Fibroblast of skin of left biceps (primary cell): ENCODE results near the gene PTBP3.
"Not testable (repeated sequence)": the region's sequence is repeated elsewhere in the genome, so short reads cannot be mapped to it uniquely, and the experiment has no call there.

ENCODE experiments used
- DNase-seq, 2 experiments: peaks; one replicate each; pipeline ENCODE4 v3.0.0-alpha.2; 2013; ENCODE audit warnings: low read depth in 2 of 2

PTBP3 gene

DNA sequence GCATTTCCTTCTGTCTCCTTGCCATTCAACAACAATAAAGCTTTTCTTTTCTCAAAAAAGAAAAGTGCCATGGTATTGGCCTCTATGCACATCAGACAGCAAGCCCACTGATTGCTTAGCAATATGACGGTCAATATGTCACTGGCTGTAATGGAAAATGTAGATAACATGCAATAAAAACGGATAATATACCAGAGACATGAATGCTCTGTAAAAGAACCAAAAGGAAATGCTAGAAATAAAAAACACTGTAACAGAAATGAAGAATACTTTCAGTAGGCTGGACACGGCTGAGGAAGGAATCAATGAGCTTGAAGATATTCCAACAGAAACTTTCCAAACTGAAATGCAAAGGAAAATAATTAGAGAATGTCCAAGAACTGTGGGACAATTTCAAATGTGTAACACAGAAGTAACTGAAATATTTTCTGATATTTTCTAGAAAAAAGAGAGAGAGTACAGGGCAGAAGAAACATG lies 10.0 kb downstream of the PTBP3 start:
- DNase-seq = no peak

DNA sequence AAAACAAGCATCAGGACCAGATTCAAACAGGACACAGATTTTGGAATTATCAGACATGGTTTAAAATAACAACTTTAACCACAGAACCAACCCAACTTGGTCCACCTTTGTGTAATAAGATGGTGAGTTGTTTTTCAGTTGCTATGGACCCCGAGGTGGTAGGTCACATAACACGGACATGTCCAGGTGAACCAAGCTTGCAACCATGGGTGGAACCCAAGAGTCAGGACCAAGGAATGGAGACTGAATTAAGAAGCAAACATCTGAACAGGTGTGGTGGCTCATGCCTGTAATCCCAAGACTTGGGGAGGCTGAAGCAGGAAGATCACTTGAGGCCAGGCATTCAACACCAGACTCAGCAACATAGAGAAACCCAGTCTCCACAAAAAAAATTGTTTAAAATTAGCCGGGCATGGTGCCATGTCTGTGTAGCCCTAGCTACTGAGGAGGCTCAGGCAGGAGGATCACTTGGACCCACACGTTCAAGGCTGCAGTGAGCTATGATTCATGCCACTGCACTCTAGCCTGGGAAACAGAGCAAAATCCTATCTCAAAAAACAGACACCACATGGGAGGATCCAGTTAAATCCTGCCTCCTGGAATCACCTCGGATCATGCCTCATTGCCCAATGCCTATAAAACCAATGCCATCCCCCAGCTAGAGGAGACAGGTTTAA lies 10.6 kb downstream of the PTBP3 start:
- DNase-seq = no peak

DNA sequence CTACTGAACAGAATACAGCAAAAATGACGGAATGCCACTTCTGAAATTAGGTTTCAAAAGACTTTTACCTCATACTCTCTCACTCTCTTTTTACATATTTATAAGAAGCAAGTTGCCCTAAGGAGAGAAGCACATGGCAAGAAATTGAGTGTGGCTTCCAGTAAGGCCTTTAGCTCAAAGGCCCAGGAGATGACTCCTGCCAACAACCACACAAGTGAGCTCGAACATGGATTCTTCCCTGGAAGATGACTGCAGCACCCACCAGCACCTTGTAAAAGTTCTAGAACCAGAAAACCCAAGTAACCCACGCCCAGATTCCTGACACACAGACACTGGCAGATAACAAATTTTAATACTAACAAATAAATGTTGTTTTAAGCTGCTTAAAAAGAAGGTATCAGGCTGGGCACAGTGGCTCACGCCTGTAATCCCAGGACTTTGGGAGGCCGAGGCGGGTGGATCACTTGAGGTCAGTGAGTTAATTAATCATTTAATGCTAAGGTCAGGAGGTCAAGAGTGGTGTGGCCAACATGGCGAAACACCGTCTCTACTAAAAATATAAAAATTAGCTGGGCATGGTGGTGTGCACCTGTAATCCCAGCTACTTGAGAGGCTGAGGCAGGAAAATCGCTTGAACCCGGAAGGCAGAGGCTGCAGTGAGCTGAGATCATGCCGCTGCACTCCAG lies 17.0 kb downstream of the PTBP3 start:
- DNase-seq = no peak

DNA sequence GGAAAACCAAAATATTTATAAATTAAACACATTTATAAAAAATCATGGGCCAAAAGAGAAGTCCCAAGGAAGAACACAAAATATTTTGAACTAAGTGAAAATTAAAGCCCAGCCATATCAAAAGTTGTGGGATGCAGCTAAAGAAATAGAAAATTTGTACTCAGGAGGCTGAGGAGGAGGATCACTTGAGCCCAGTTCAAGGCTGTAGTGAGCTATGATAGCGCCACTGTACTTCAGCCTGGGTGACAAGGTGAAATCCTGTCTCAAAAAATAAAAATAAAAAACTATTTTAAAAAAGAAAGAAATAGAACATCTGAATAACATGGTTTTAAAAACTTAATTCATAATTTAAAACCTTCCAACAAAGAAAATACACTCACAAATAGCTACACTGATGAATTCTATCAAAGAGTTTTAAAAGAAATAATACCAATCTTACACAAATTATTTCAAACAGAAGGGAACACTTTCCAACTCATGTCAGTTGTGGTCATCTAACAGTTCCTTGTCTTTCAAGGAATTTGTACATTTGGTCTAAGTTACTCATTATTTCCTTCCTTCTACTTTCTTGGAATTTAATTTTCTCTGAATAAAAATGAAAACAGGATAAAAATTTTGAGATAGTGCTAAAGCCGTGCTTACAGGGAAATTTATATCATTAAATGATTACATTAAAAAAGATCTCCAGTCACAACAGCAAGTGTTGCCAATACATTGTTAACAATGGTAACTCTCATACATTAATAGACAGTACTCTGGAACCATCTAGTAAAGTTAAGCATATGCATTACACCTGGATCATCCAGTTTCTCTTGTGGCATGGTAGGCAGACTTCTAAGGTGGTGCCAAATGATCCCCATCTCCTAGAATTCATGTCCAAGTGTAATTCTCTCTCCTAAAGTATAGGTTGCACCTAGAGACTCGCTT lies 17.8 kb downstream of the PTBP3 start:
- DNase-seq = no peak

DNA sequence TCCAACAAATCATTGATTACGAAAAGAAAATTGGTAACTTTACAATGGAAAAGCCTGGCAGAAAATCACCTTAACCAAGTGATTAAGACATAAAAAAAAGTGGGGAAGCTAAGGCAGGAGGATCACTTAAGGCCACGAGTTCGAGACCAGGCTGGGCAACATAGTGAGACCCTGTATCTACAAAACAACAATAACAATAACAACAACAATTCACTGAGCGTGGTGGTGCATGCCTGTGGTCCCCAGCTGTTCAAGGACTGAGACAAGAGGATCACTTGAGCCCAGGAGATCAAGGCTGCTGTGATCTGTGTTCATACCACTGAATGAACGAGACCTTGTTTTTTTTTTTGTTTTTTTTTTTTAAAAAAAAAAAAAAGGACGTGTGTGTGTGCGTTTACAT lies 21.3 kb downstream of the PTBP3 start:
- no peak for DNase-seq

DNA sequence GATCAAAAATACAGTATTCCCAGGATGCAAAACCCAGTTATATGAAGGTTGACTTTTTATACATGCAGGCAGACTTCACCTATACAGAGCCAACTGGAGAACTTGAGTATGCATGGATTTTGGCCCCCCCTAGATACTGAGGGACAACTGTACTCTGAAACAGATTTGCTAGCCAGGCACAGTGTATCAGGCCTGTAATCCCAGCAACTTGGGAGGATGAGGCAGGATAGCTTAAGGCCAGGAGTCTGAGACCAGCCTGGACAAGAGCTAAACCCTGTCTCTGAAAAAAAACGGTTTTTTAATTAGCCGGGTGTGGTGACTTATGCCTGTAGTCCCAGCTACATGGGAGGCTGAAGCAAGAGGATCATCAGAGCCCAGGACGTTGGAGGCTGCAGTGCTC lies 21.9 kb downstream of the PTBP3 start:
- DNase-seq = no peak

DNA sequence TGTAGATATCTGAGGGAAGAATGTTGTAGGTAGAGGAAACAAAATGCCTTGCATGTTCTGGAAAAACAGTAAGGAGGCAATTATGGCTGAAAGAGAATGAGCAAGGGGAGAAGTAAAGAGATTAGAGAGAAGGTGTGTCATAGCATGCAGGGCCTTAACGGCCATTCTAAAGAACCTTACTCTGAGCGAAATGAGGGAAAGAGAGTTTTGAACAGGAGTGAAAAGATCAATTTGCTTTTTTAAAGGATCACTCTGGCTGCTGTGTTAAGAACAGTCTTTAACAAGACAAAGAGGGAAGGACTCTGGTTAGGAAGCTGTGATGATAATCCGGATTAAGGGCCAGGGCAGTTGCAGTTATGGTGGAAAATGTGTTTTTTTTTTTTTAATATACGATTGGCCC lies 22.6 kb downstream of the PTBP3 start:
- no peak for DNase-seq

DNA sequence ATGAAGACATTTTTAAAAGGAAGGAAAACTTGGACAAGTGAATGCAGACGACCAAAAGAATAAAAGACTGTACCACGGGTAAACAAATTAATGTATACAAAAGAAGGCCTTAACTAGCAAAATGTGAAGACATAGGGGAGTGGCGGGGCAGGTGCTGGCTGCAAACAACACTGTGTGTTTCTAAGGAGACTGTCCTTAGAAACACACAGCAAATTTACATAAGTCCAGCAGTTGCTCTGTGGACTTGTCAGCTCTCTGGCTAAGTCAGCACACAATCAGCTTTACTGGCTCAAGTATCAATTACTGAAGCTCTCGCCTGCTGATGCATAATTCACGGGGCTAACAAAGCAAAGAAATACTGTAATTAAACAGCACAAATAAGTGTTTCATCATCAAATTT lies 24.8 kb downstream of the PTBP3 start:
- DNase-seq = no peak

DNA sequence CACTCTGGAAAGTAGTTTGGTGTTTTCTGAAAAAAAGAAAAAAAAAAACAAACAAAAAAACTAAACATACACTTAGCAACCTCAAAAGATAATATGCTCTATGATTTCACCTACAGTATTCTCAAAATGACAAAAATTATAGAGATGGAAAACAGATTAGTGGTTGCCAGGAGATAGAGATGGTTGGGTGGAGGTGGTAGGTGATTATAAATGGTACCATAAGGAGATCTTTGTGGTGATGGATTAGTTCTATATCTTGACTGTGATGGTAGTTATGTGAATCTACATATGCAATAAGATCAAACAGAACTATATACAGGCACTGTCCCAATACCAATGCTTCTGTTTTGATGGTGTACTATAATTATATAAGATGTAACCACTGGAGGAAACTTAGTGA lies 32.0 kb downstream of the PTBP3 start:
- DNase-seq = no peak

DNA sequence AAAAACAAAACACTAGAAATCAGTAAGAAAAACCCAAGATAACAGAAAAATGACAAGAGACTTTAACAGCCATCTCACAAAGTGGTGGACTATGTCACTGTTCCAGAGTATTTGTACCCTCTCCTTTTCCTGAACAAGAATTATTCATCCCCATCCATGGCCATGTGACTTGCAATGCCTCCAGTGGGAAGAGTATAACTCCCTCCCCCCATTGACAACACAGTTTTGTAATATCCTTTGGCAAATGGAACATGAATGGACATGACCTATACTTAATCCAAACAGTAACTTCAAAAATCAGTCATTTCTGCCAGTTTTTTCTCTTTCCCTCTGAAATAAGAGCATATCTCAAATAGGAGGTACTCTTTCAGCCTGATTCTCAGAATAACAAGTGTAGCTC lies 33.9 kb downstream of the PTBP3 start:
- no peak for DNase-seq

DNA sequence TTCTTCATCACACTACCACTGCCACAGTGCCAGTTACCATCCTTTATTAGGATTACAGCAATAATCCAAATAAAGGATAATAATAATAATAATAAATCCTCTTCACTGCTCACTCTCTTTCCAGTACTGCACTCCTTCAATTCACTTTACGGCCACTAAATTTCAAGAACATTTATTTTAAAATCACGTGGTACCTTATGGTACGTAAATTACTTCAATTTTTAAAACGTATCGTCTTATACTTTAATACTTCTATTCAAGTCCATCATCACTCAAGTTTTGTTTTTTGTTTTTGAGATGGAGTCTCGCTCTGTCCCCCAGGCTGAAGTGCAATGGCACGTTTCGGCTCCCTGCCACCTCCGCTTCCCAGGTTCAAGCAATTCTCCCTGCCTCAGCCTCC lies 36.5 kb downstream of the PTBP3 start:
- no peak for DNase-seq

DNA sequence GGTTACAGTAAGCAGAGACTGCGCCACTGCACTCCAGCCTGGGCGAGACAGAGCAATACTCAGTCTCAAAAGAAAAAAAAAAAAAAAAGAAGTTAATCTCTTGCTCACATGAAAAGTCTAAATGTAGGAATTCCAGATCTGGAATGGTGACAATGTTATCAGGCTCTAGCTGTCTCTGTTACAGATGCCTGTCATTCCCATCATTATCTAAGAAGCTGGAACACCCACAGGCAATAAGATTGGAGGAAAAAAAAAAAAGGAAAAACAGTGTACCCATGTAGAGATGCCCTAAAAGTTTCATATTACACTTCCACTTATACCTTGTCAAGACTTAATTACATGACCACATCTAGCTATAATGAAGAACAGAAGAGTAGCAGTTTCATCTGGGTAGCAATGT lies 38.2 kb downstream of the PTBP3 start:
- DNase-seq = no peak

DNA sequence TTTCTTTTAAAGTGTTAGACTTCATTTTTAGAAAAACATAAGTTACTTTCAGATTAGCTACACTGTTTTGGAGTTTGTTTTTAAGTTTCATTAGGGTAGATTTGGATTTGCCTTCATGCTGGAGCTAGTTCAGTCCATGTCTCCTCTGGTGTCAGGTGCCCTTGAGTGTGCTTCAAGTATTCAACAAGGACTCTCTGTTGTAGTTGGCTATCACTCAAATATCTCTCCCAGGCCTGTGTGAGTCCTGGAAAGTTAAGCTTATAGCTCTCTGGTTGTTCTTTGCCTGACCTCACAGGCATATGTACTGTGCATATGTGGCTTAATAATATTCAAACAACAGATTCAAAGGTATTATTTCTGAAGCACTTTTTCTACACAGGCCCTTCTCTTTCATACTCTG lies 45.4 kb downstream of the PTBP3 start:
- no peak for DNase-seq

DNA sequence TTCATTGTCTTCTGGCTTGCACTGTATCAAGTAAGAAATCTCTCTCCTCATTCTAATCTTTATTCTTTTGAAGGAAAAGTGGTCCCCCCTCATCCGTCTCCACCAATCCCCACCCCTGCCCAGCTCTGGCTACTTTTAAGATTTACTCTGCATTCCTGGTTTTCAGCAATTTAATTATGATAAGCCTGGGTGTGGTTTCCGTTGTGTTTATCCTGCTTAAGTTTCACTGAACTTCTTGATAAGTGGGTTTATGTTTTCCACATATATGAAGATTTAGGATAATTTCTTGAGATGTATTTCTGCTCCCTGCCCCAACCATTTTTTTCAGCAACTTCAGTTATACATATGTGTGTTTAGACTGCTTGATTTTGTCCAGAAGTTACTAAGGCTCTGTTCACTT lies 46.5 kb downstream of the PTBP3 start:
- no peak for DNase-seq

DNA sequence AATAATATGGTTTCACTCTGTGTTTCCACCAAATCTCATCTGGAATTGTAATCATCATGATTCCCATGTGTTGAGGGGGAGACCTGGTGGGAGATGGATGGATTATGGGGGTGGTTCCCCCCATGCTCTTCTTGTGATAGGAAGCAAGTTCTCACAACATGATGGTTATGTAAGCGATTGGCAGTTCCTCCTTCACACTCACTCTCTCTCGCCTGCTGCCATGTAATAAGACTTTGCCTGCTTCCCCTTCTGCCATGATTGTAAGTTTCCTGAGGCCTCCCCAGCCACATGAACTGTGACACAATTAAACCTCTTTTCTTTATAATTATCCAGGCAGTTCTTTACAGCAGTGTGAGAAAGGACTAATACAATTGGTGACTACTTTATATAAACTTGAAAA lies 48.4 kb downstream of the PTBP3 start:
- DNase-seq = no peak

DNA sequence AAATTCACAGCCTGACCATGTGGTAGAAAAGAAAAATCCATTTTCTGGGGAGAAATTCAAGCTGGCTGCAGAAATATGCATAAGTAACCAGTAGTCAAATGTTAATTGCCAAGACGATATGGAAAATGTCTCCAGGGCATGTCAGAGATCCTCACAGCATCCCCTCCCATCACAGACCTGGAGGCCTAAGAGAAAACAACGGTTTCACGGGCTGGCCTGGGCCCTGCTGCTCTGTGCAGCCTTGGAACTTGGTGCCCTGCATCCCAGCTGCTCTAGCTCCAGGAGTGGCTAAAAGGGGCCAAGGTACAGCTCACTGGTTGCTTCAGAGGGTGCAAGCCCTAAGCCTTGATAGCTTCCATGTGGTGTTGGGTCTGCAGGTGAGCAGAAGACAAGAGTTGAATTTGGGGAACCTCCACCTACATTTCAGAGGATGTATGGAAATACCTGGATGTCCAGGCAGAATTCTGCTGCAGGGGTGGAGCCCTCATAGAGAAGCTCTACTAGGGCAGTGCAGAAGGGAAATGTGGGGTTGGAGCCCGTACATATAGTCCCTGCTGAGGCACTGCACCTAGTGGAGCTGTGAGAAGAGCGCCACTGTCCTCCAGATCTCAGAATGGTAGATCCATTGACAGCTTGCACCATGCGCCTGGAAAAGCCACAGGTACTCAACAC lies 49.7 kb downstream of the PTBP3 start:
- no peak for DNase-seq

DNA sequence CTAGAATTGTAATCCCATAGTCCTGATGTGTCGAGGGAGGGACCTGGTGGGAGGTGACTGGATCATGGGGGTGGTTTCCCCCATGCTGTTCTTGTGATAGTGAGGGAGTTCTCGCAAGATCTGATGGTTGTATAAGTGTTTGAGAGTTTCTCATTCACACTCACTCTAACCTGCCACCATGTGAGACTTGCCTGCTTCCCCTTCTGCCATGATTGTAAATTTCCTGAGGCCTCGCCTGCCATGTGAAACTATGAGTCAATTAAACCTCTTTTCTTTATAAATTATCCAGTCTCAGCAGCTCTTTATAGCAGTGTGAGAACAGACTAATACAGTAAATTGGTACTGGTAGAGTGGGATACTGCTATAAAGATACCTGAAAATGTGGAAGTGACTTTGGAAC lies 50.6 kb downstream of the PTBP3 start:
- DNase-seq = not testable (repeated sequence)

DNA sequence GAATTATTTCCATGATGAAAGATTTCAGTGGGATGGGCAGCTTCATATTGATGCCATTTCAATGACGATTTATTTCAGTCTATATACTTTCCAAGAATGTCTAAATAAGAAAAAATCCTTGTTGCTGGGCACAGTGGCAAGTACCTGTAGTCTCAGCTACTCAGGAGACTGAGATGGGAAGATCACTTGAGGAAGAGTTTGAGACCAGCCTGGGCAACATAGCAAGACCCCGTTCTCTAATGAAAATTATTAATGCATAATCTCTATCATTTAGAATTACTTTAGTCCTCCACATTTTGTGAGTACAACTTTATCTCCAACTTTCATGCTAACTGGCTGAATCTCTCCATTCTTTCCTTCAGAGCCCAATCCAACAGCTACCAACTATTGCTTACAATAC lies 52.5 kb downstream of the PTBP3 start:
- no peak for DNase-seq

DNA sequence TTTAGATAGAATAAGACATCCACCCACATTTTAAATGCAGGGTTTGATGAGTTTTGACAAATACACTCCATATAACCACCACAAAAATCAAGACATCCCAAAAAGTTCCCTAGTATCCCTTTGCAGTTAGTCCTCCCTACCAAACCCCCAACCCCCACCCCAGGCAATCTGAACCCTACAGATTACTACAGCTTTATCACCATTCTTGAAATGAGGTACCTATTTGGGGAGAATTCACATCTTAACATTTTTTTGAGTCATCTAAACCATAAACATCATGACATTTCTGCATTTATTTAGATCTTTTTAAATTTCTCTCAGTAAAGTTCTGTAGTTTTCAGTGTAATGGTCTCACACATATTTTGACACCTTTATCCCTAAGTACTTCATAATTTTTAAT lies 53.9 kb downstream of the PTBP3 start:
- no peak for DNase-seq

DNA sequence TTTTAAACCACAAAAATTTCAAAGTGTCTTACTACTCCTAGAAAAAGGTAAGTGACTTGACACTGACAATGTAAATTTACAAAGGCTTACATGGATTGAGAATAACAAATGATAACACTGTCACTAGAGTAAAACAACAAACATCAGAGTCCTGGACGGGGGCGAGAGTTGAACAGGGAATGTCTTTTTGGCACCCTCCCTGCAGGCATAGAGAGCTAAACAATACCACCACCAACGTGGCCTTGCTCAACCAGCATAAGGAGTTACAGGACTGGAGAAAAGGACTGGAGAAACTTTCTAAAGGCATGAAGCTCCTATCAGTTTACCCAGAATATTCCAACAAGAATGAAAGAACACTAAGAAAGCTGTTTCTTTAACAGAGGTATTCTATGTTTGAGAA lies 55.3 kb downstream of the PTBP3 start:
- DNase-seq = no peak

DNA sequence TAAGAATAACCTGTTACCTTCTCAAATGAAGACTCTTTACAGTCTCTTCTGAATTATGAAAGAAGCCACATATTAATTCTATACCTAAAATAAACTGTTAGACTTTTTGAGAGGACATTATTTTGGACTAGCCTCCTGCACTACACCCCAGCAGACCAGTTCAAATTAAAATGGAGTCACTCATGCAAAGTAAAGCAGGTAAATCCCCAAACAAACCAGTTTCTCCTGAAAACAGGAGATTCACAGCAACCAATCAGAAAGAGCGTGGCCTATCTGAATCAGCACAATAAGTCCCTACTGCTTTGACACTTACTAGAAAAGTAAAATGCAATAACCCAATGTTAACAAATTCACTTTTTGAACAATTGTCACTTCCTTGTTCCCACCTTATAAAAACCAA lies 58.8 kb downstream of the PTBP3 start:
- no peak for DNase-seq

DNA sequence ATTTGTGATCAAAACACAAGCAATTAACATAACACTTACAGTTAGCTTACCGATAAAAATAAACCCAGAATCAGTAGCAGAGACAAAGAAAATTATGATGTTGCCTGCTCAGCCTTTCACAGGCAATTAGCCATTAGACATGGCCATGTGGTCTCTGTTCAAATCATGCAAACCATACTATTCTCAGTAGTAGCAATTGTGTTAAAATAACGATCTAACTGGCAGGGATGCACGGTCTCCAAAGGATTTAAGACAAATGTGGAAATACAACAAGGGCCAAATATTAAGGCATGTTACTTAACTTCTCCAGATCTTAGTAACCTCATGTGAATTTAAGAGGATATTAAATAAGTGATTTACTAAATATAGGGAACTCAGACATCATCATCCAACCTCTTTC lies 59.5 kb downstream of the PTBP3 start:
- DNase-seq = no peak
